CD14-positive monocyte (primary cell): ENCODE measurements around the gene APOE. TPM values are rescaled to one million over a fixed set of nuclear protein-coding genes. Genes with fewer than 3 reads are reported as not detected.
"Not testable (repeated sequence)": the region's sequence is repeated elsewhere in the genome, so short reads cannot be mapped to it uniquely, and the experiment has no call there.

Experiments used
- DNase-seq, 3 donors: peaks; one replicate each; pipeline ENCODE4 v3.0.0-alpha.2; 2011 to 2022
- H2AFZ ChIP-seq: 2 replicates; pipeline ENCODE4 v1.6.0; 2012; ENCODE audit warnings: mild to moderate bottlenecking, low read depth, low read length, inconsistent platforms; ENCODE audit not compliant: insufficient read depth, poor library complexity, severe bottlenecking
- H3K27ac ChIP-seq, 2 donors: 1 replicate in 1 of 2; 2 replicates in 1 of 2; pipeline ENCODE4 v1.5.1; 2012 to 2013; ENCODE audit warnings: low read length in 2 of 2, control low read depth in 1 of 2, inconsistent platforms in 1 of 2, low read depth in 1 of 2, mild to moderate bottlenecking in 1 of 2
- H3K27me3 ChIP-seq, 2 donors: one replicate each; pipeline versions ENCODE4 v1.6.0 to v1.6.1; 2011 to 2013; ENCODE audit warnings: low read length in 2 of 2; ENCODE audit not compliant: control insufficient read depth in 2 of 2, insufficient read depth in 2 of 2
- H3K36me3 ChIP-seq, 2 donors: replicated peaks in 1 of 2; 1 replicate in 1 of 2; 2 replicates in 1 of 2; pipeline versions ENCODE4 v1.5.1 to v1.6.1; 2012 to 2013; ENCODE audit warnings: low read length in 2 of 2, control low read depth in 1 of 2, inconsistent platforms in 1 of 2, mild to moderate bottlenecking in 1 of 2; ENCODE audit not compliant: insufficient read depth in 2 of 2, control insufficient read depth in 1 of 2
- H3K4me1 ChIP-seq, 2 donors: 1 replicate in 1 of 2; 2 replicates in 1 of 2; pipeline versions ENCODE4 v1.5.1 to v1.6.1; 2012 to 2013; ENCODE audit warnings: low read length in 2 of 2, control low read depth in 1 of 2, inconsistent platforms in 1 of 2, mild to moderate bottlenecking in 1 of 2, moderate library complexity in 1 of 2; ENCODE audit not compliant: insufficient read depth in 2 of 2, control insufficient read depth in 1 of 2
- H3K4me2 ChIP-seq: replicated peaks from 2 replicates; pipeline ENCODE3; 2012; ENCODE audit warnings: low read length, moderate library complexity, mild to moderate bottlenecking; ENCODE audit not compliant: poor library complexity, severe bottlenecking; ENCODE audit errors: extremely low read depth
- H3K4me3 ChIP-seq, 3 experiments: fragments of 200-600 bp in 1 of 3; sonication (generic) in 1 of 3; replicated peaks in 1 of 3; 1 replicate in 2 of 3; 2 replicates in 1 of 3; pipeline ENCODE4 v1.5.1; 2011 to 2013; ENCODE audit warnings: low read length in 3 of 3, mild to moderate bottlenecking in 3 of 3, control low read depth in 2 of 3, low read depth in 2 of 3, inconsistent platforms in 1 of 3, moderate library complexity in 1 of 3
- H3K79me2 ChIP-seq: 2 replicates; pipeline ENCODE4 v1.6.0; 2012; ENCODE audit warnings: mild to moderate bottlenecking, control low read depth, inconsistent platforms, low read length, moderate library complexity; ENCODE audit not compliant: insufficient read depth
- H3K9ac ChIP-seq: 2 replicates; pipeline ENCODE4 v1.6.0; 2017; ENCODE audit warnings: low read length, mild to moderate bottlenecking; ENCODE audit not compliant: insufficient read depth, poor library complexity, severe bottlenecking
- H3K9me3 ChIP-seq, 2 donors: replicated peaks in 1 of 2; 1 replicate in 1 of 2; 2 replicates in 1 of 2; pipeline versions ENCODE4 v1.5.1 to v1.6.1; 2012 to 2013; ENCODE audit warnings: low read length in 2 of 2, control low read depth in 1 of 2; ENCODE audit not compliant: control insufficient read depth in 1 of 2, insufficient read depth in 1 of 2
- H4K20me1 ChIP-seq: 2 replicates; pipeline ENCODE4 v1.6.0; 2012; ENCODE audit warnings: mild to moderate bottlenecking, low read length, control low read depth, moderate library complexity; ENCODE audit not compliant: insufficient read depth
- H3K27ac Mint-ChIP-seq, 7 donors: one replicate each; pipeline ENCODE4 v1.8.0; 2020; ENCODE audit warnings: mild to moderate bottlenecking in 7 of 7, mixed read lengths in 7 of 7, moderate library complexity in 6 of 7, inconsistent platforms in 2 of 7
- H3K27me3 Mint-ChIP-seq, 3 donors: one replicate each; pipeline ENCODE4 v1.8.0; 2021 to 2022; ENCODE audit warnings: low read depth in 3 of 3, mild to moderate bottlenecking in 3 of 3, mixed read lengths in 3 of 3, moderate library complexity in 3 of 3, inconsistent platforms in 1 of 3
- H3K36me3 Mint-ChIP-seq, 2 donors: one replicate each; pipeline ENCODE4 v1.8.0; 2020; ENCODE audit warnings: mixed read lengths in 2 of 2, inconsistent platforms in 1 of 2, mild to moderate bottlenecking in 1 of 2
- H3K4me1 Mint-ChIP-seq: one replicate; pipeline ENCODE4 v1.8.0; 2020; ENCODE audit warnings: mild to moderate bottlenecking, mixed read lengths
- H3K4me3 Mint-ChIP-seq, 2 donors: one replicate each; pipeline ENCODE4 v1.8.0; 2020; ENCODE audit warnings: mild to moderate bottlenecking in 2 of 2, mixed read lengths in 2 of 2, moderate library complexity in 1 of 2
- H3K9me3 Mint-ChIP-seq, 7 donors: one replicate each; pipeline ENCODE4 v1.8.0; 2020 to 2022; ENCODE audit warnings: mixed read lengths in 7 of 7, mild to moderate bottlenecking in 6 of 7, moderate library complexity in 6 of 7, inconsistent platforms in 2 of 7
- WGBS: methylation state at CpG from one replicate; pipeline ENCODE4 v1.1.5; 2013; ENCODE audit warnings: missing lambda C conversion rate; ENCODE audit not compliant: insufficient coverage; 5-methylcytosine and 5-hydroxymethylcytosine counted together
- intact Hi-C, 2 donors: fragments of 100-400 bp; cut with micrococcal nuclease; formaldehyde crosslinking; loops; one replicate each; pipeline versions ENCODE4 v1.15.0 to v1.15.1; 2023
- polyA plus RNA-seq, 3 donors: library from polyadenylated mRNA; depleted of rRNA in 1 of 3; unstranded in 2 of 3; stranded (reverse) in 1 of 3; fragments of 300-500 nt in 2 of 3; fragments of >200 nt in 1 of 3; fragmentation: Illumina TruSeq in 2 of 3; gene quantifications; 1 replicate in 2 of 3; 2 replicates in 1 of 3; pipeline ENCODE4 v1.2.3, GENCODE V29; 2012 to 2021
- TF ChIP-seq, protein P1 (sequence below): fragments of 200-600 bp; IDR thresholded peaks from one replicate; pipeline ENCODE4 v1.8.0; 2022; ENCODE audit warnings: antibody characterized with exemption, mild to moderate bottlenecking

The APOE gene
- polyA plus RNA-seq, 3 donors = 0.30 to 1.0 TPM; not detected in 1

DNA sequence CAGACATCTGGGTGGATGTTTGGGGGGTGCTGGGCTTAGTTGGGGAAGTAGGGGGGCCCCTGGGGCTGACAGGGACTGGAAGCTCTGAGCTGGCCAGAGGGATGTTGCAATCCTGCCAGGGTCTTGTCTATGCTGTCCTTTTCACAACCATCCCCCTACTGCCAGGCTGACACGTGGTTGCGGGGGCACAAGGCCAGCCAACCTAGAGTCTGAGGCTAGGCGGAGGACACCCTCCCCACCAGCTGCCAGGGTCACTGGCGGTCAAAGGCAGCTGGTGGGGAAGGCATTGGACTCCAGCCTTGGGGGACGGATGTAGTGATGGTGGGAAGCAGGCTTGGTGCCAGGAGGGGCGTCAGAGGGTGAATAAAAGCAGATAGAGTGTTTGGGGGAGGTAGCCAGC lies 7.3 kb downstream of the APOE start:
- peak overlapping the region in 2 of 7 donors; percentile 54 to 62 for H3K27ac Mint-ChIP-seq
- H3K79me2 ChIP-seq = no peaks in the 10 kb centered on the region
- intact Hi-C loops = no loop called here
- H3K27me3 ChIP-seq = no peaks in the 10 kb centered on the region
- no peak overlapping the region for H3K9ac ChIP-seq
- H3K27ac ChIP-seq = no peak overlapping the region
- H4K20me1 ChIP-seq = no peaks in the 10 kb centered on the region
- TF ChIP-seq, protein P1, sequence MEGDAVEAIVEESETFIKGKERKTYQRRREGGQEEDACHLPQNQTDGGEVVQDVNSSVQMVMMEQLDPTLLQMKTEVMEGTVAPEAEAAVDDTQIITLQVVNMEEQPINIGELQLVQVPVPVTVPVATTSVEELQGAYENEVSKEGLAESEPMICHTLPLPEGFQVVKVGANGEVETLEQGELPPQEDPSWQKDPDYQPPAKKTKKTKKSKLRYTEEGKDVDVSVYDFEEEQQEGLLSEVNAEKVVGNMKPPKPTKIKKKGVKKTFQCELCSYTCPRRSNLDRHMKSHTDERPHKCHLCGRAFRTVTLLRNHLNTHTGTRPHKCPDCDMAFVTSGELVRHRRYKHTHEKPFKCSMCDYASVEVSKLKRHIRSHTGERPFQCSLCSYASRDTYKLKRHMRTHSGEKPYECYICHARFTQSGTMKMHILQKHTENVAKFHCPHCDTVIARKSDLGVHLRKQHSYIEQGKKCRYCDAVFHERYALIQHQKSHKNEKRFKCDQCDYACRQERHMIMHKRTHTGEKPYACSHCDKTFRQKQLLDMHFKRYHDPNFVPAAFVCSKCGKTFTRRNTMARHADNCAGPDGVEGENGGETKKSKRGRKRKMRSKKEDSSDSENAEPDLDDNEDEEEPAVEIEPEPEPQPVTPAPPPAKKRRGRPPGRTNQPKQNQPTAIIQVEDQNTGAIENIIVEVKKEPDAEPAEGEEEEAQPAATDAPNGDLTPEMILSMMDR = no peak
- no peaks in the 10 kb centered on the region for H3K36me3 Mint-ChIP-seq
- peaks cover 35% of the 10 kb centered on the region for H3K4me1 Mint-ChIP-seq
- H3K9me3 ChIP-seq = no peaks in the 10 kb centered on the region
- 6% methylated on average over 2 of the region's 6 CpGs for WGBS
- no peaks in the 10 kb centered on the region for H3K36me3 ChIP-seq
- H3K4me1 ChIP-seq = peaks cover 30 to 33% of the 10 kb centered on the region in 2 donors
- H3K4me2 ChIP-seq = no peak overlapping the region
- H3K4me3 Mint-ChIP-seq = peak overlapping the region in 1 of 2 donors; percentile 60
- no peaks in the 10 kb centered on the region for H3K9me3 Mint-ChIP-seq
- no peak overlapping the region for H2AFZ ChIP-seq
- DNase-seq = no peak
- H3K4me3 ChIP-seq = no peak overlapping the region
- H3K27me3 Mint-ChIP-seq = peaks cover 2 to 11% (median 9%) of the 10 kb centered on the region in 3 donors

DNA sequence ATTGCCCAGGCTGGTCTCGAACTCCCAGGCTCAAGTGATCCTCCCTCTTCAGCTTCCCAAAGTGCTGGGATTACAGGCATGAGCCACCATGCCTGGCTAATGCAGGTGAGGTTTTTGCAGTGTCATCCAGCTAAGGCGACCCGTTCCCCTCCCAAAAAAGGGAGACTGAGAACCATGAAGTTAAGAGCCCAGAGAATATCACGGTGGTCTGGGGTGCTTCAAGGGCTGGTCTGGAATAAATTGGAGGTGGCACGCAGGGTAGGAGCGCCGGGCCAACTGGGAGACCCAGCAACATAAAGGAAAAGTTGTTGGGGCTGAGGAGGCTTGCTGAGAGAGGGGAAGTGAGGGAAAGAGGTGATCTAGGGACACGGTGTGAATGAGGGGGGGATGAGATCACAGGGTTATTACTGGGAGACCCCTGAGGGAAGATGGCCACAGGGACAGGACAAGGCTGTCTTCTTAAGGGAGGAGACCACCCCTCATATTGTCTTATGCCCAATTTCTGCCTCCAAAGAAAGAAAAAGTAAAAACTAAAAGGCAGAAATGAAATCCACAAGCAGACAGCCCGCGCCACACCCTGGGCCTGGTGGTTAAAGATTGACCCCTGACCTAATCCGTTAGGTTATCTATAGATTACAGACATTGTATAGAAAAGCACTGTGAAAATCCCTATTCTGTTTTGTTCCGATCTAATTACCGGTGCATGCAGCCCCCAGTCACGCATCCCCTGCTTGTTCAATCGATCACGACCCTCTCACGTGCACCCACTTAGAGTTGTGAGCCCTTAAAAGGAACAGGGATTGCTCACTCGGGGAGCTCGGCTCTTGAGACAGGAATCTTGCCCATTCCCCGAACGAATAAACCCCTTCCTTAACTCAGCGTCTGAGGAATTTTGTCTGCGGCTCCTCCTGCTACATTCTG lies 8.2 kb downstream of the APOE start:
- H3K27me3 ChIP-seq, H3K36me3 Mint-ChIP-seq, H3K79me2 ChIP-seq, H3K27ac ChIP-seq, H3K36me3 ChIP-seq, DNase-seq, intact Hi-C loops, H4K20me1 ChIP-seq, H3K9me3 ChIP-seq, H3K9me3 Mint-ChIP-seq: not testable (repeated sequence)
- H2AFZ ChIP-seq = peak overlapping the region; percentile 93
- Mint-ChIP-seq H3K4me3 (peak overlapping the region; percentile 92 to 98), H3K4me1 (peaks cover 35% of the 10 kb centered on the region), H3K27me3 (peaks cover 2 to 11% (median 8%) of the 10 kb centered on the region in 3 donors), H3K27ac (peak overlapping the region in 6 of 7 donors; percentile 50 to 93 (median 62))
- peak overlapping the region; percentile 81 for H3K4me2 ChIP-seq
- peak overlapping the region in 1 of 3 experiments; percentile 77 for H3K4me3 ChIP-seq
- peaks cover 30 to 33% of the 10 kb centered on the region in 2 donors for H3K4me1 ChIP-seq
- peak overlapping the region; percentile 55 for H3K9ac ChIP-seq
- 54% methylated on average over 12 of the region's 23 CpGs for WGBS

DNA sequence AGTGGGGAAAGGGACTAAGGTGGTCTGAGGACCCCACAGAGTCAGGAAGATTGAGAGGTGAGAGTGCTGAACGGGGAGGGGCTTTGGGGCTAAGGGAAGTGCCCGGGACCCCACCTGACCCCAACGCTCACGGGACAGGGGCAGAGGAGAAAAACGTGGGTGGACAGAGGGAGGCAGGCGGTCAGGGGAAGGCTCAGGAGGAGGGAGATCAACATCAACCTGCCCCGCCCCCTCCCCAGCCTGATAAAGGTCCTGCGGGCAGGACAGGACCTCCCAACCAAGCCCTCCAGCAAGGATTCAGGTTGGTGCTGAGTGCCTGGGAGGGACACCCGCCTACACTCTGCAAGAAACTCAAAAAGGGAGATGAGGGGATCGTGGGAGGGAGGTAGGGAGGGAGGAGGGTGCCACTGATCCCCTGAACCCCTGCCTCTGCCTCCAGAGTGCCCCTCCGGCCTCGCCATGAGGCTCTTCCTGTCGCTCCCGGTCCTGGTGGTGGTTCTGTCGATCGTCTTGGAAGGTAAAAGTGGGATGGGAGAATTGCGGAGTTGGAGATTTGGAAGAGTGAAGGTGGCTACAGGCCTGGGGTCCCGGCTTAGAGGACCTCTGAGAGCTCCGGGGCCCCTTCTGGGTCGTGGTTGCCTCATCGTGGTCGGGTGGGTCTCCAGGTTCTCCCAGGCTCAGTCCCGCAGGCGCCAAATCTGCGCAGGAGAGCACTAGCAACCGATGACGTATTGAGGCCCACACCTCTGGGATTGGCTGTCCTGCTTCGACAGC lies 9.0 kb downstream of the APOE start, which contains the start of gene APOC1:
TSS of gene APOC1 (plus strand) at position 176 of the 774 bp plus-strand sequence. CDS start at position 460, 284 bp downstream.
- Histone ChIP-seq H3K4me1 (peaks cover 30 to 33% of the 10 kb centered on the region in 2 donors), H2AFZ (peak within 1 kb of the TSS; percentile 93), H3K27ac (peak within 1 kb of the TSS in 1 of 2 donors; percentile 72), H3K4me3 (peak within 1 kb of the TSS; percentile 33 to 77 (median 64)), H3K9ac (peak within 1 kb of the TSS; percentile 55), H3K4me2 (peak within 1 kb of the TSS; percentile 81)
- H3K9me3 ChIP-seq, H3K27me3 ChIP-seq, intact Hi-C loops, H4K20me1 ChIP-seq, H3K9me3 Mint-ChIP-seq, H3K79me2 ChIP-seq, H3K27me3 Mint-ChIP-seq, H3K36me3 ChIP-seq, H3K36me3 Mint-ChIP-seq: not testable (repeated sequence)
- WGBS = 13% methylated on average over 8 of the region's 28 CpGs
- DNase-seq = peak; percentile 74 to 85 (median 82)
- Mint-ChIP-seq H3K4me1 (peaks cover 35% of the 10 kb centered on the region), H3K27ac (peak within 1 kb of the TSS; percentile 54 to 93 (median 86)), H3K4me3 (peak within 1 kb of the TSS; percentile 92 to 98)
